ENCODE results near the gene PNRC1. TPM values are rescaled to one million over a fixed set of nuclear protein-coding genes. Genes with fewer than 3 reads are reported as not detected.

PNRC1 gene
- 69.4 and 190 TPM in 2 replicates for total RNA-seq

GRCh38 chr6:89080281-89081128 lies at the start of gene PNRC1:
Gene PNRC1 (plus strand): TSS chr6:89080751. CDS start chr6:89080895, 144 bp downstream.

GRCh38 chr6:89117211-89118108 lies 36.9 kb downstream of the PNRC1 start, which contains the start of gene SRSF12:
Gene SRSF12 (minus strand): TSS chr6:89118071. CDS start chr6:89117887, 184 bp downstream.

Small RNAs within 50 kb of the gene (small RNA-seq; reads per million reads assigned to genes)
- gene RN7SL336P, result not detected
- gene RNU2-61P, result 6.4 reads per million, percentile 93 among the genes with 10 or more reads in this experiment

Other genes starting within 250 kb of the PNRC1 start
- gene RNGTT, start 117.1 kb upstream of the PNRC1 start, total RNA-seq, result 14.1 and 19.1 TPM in 2 replicates
- gene SRSF12, start 37.3 kb downstream of the PNRC1 start, total RNA-seq, result 0.43 and 1.2 TPM in 2 replicates
- 1.6 and 2.6 TPM in 2 replicates for gene PM20D2, start 65.3 kb downstream of the PNRC1 start, total RNA-seq
- gene GABRR1, start 136.6 kb downstream of the PNRC1 start, total RNA-seq, result not detected in 2 replicates
- gene GABRR2, start 234.5 kb downstream of the PNRC1 start, total RNA-seq, result 0.54 and 1.2 TPM in 2 replicates

Measured in placental epithelial cell (primary cell).